IMR-90 (cell line): Measurements from ENCODE around the gene LRRC8E.

Experiments used
- CEBPB ChIP-seq: IDR thresholded peaks from 2 replicates; pipeline ENCODE4 v1.6.1; 2012; ENCODE audit warnings: low read depth, low read length, improper control_type of control experiment
- CTCF ChIP-seq: conservative IDR thresholded peaks from 2 replicates; pipeline ENCODE4 v1.5.1; 2012; ENCODE audit warnings: mild to moderate bottlenecking, low read depth, low read length, improper control_type of control experiment

GRCh38 chr19:7850945-7851622 is 37.2 kb upstream of the LRRC8E start:
- TF ChIP-seq CEBPB: no peak
- TF ChIP-seq CTCF: no peak
